PC-9 (cell line): ENCODE results near the gene SORCS2. TPM values are rescaled to one million over a fixed set of nuclear protein-coding genes. Genes with fewer than 3 reads are reported as not detected.

Source experiments
- BruUV-seq: library from RNA; stranded (reverse); fragments of 400-500 nt; replicated peaks from 2 replicates; lab custom pipeline; 2021; lab: Mats Ljungman, UMichigan
- CTCF ChIA-PET: fragments of 300-600 bp; sonication (Branson Sonifier 250); formaldehyde crosslinking; loops from one replicate; lab custom pipeline; 2022; ENCODE audit warnings: antibody characterized with exemption; lab: Charles Lee
- POLR2A ChIA-PET: fragments of 300-600 bp; sonication (Branson Sonifier 250); formaldehyde crosslinking; loops from one replicate; lab custom pipeline; 2022; ENCODE audit warnings: antibody characterized with exemption; ENCODE audit not compliant: unreplicated experiment; lab: Charles Lee
- DNase-seq, 2 experiments: peaks; one replicate each; pipeline versions ENCODE4 v3.0.0 to v3.0.0-alpha.2; 2015 to 2022; ENCODE audit warnings: mixed read lengths in 1 of 2
- H2AFZ ChIP-seq: fragments of 200-600 bp; sonication (generic); 2 replicates; pipeline ENCODE4 v1.8.1; 2017; ENCODE audit warnings: antibody characterized with exemption
- H3F3A ChIP-seq: fragments of 200-600 bp; sonication (generic); 2 replicates; pipeline ENCODE4 v1.8.1; 2017; ENCODE audit warnings: antibody characterized with exemption, mild to moderate bottlenecking, low read depth; ENCODE audit not compliant: insufficient read depth
- H3K27ac ChIP-seq: fragments of 200-600 bp; sonication (generic); 2 replicates; pipeline ENCODE4 v1.6.1; 2016; ENCODE audit warnings: mixed run types
- H3K27me3 ChIP-seq: fragments of 200-600 bp; sonication (generic); 2 replicates; pipeline ENCODE4 v1.6.1; 2016; ENCODE audit warnings: low read depth, mixed run types; ENCODE audit not compliant: insufficient read depth
- H3K36me3 ChIP-seq: fragments of 200-600 bp; sonication (generic); 2 replicates; pipeline ENCODE4 v1.6.1; 2016; ENCODE audit warnings: low read depth, mixed run types
- H3K4me1 ChIP-seq: fragments of 200-600 bp; sonication (generic); replicated peaks from 2 replicates; pipeline ENCODE4 v1.6.1; 2016; ENCODE audit warnings: mixed run types; ENCODE audit not compliant: insufficient read depth
- H3K4me2 ChIP-seq: fragments of 200-600 bp; sonication (generic); 2 replicates; pipeline ENCODE4 v1.6.1; 2017; ENCODE audit warnings: mixed run types
- H3K4me3 ChIP-seq: fragments of 200-600 bp; sonication (generic); 2 replicates; pipeline ENCODE4 v1.6.1; 2016; ENCODE audit warnings: mixed run types
- H3K79me2 ChIP-seq: fragments of 200-600 bp; sonication (generic); 2 replicates; pipeline ENCODE4 v1.6.1; 2017; ENCODE audit warnings: low read depth, mixed run types
- H3K9me2 ChIP-seq: fragments of 200-600 bp; sonication (generic); 2 replicates; pipeline ENCODE4 v1.8.1; 2017; ENCODE audit warnings: mild to moderate bottlenecking; ENCODE audit not compliant: insufficient read depth
- H3K9me3 ChIP-seq: fragments of 200-600 bp; sonication (generic); 2 replicates; pipeline ENCODE4 v1.8.1; 2016; ENCODE audit warnings: low read depth; ENCODE audit not compliant: insufficient read depth
- H4K20me1 ChIP-seq: fragments of 200-600 bp; sonication (generic); 2 replicates; pipeline ENCODE4 v1.8.1; 2017; ENCODE audit not compliant: insufficient read depth
- CTCF ChIP-seq: fragments of 200-600 bp; sonication (generic); conservative IDR thresholded peaks from 2 replicates; pipeline ENCODE4 v1.6.1; 2017; ENCODE audit warnings: mixed run types, antibody characterized with exemption, mild to moderate bottlenecking, moderate library complexity
- EZH2 ChIP-seq: fragments of 200-600 bp; sonication (generic); IDR thresholded peaks from 2 replicates; pipeline ENCODE4 v1.8.0; 2017; ENCODE audit warnings: antibody characterized with exemption, low read depth
- intact Hi-C: fragments of 100-400 bp; cut with micrococcal nuclease; formaldehyde crosslinking; loops from one replicate; pipeline ENCODE4 v1.10.0; 2022; ENCODE audit not compliant: unreplicated experiment
- total RNA-seq: library from RNA; stranded (reverse); gene quantifications from 2 replicates; pipeline ENCODE4 v1.2.3, GENCODE V29; 2021

SORCS2 gene
- total RNA-seq, 1 experiment from 2014 or later, result 25.8 TPM

GRCh38 chr4:7699031-7699430 is 506.7 kb downstream of the SORCS2 start:
- DNase-seq, result no peak
- no peaks in the 10 kb centered on the region for H3K9me2 ChIP-seq
- H3K4me2 ChIP-seq, result no peak overlapping the region
- TF ChIP-seq EZH2 (no peak), CTCF (no peak)
- H3K27me3 ChIP-seq, result no peaks in the 10 kb centered on the region
- no peaks in the 10 kb centered on the region for H3F3A ChIP-seq
- ChIA-PET CTCF (no interaction called here), POLR2A (interaction anchor here (0.9 kb wide), 1 partner anchor 25 kb away, joined by 7 read pairs; no protein-coding TSS in a partner anchor)
- no peak overlapping the region for H2AFZ ChIP-seq
- H3K36me3 ChIP-seq, result no peaks in the 10 kb centered on the region
- BruUV-seq, result no TSS peak
- intact Hi-C loops, result no loop called here
- no peaks in the 10 kb centered on the region for H3K9me3 ChIP-seq
- H4K20me1 ChIP-seq, result no peaks in the 10 kb centered on the region
- no peaks in the 10 kb centered on the region for H3K4me1 ChIP-seq
- no peak overlapping the region for H3K4me3 ChIP-seq
- no peaks in the 10 kb centered on the region for H3K79me2 ChIP-seq
- H3K27ac ChIP-seq, result no peak overlapping the region

GRCh38 chr4:7699825-7700224 is 507.5 kb downstream of the SORCS2 start:
- no peaks in the 10 kb centered on the region for H3K36me3 ChIP-seq
- BruUV-seq, result no TSS peak
- CTCF ChIA-PET, result no interaction called here

GRCh38 chr4:7700665-7701064 is 508.3 kb downstream of the SORCS2 start:
- Histone ChIP-seq H3K27me3 (no peaks in the 10 kb centered on the region), H3K9me3 (no peaks in the 10 kb centered on the region), H3F3A (no peaks in the 10 kb centered on the region), H3K4me1 (no peaks in the 10 kb centered on the region), H3K9me2 (no peaks in the 10 kb centered on the region), H3K4me2 (no peak overlapping the region), H4K20me1 (no peaks in the 10 kb centered on the region), H3K4me3 (no peak overlapping the region), H3K27ac (no peak overlapping the region), H3K36me3 (no peaks in the 10 kb centered on the region), H3K79me2 (no peaks in the 10 kb centered on the region), H2AFZ (no peak overlapping the region)
- intact Hi-C loops, result no loop called here
- TF ChIP-seq CTCF, result no peak
- TF ChIP-seq EZH2, result no peak
- no TSS peak for BruUV-seq
- ChIA-PET CTCF (no interaction called here), POLR2A (no interaction called here)
- no peak for DNase-seq

More at GRCh38 chr4:7699825-7700224, 507.5 kb downstream of the SORCS2 start:
- intact Hi-C loops, result no loop called here
- no peak overlapping the region for H3K27ac ChIP-seq
- no peak for DNase-seq
- POLR2A ChIA-PET, result no interaction called here
- no peaks in the 10 kb centered on the region for H3K27me3 ChIP-seq
- H3K9me2 ChIP-seq, result no peaks in the 10 kb centered on the region
- no peak overlapping the region for H3K4me3 ChIP-seq
- H3K4me1 ChIP-seq, result no peaks in the 10 kb centered on the region
- no peaks in the 10 kb centered on the region for H4K20me1 ChIP-seq
- H3K9me3 ChIP-seq, result no peaks in the 10 kb centered on the region
- TF ChIP-seq CTCF (no peak), EZH2 (no peak)
- no peak overlapping the region for H3K4me2 ChIP-seq
- no peak overlapping the region for H2AFZ ChIP-seq
- no peaks in the 10 kb centered on the region for H3K79me2 ChIP-seq
- H3F3A ChIP-seq, result no peaks in the 10 kb centered on the region
